GM12864 (cell line): ENCODE measurements around the gene MICAL3.

Experiments used
- DNase-seq: peaks from one replicate; pipeline ENCODE4 v3.0.0-alpha.2; 2011; ENCODE audit warnings: low read depth
- H3K4me3 ChIP-seq: 2 replicates; pipeline ENCODE4 v1.5.1; 2011; ENCODE audit warnings: mild to moderate bottlenecking, low read depth, low read length, control low read depth
- CTCF ChIP-seq: IDR thresholded peaks from 2 replicates; pipeline ENCODE4 v1.5.1; 2011; ENCODE audit warnings: low read depth, mild to moderate bottlenecking, moderate library complexity, low read length, control low read depth, inconsistent platforms; ENCODE audit errors: missing control alignments

MICAL3 gene

GRCh38 chr22:17954860-17955587 lies 69.3 kb downstream of the MICAL3 start:
- no peak overlapping the region for H3K4me3 ChIP-seq
- no peak for TF ChIP-seq CTCF
- DNase-seq, result no peak

GRCh38 chr22:17954200-17954859 lies 70.0 kb downstream of the MICAL3 start:
- no peak for DNase-seq
- TF ChIP-seq CTCF, result no peak
- H3K4me3 ChIP-seq, result no peak overlapping the region

GRCh38 chr22:17953147-17953546 lies 71.2 kb downstream of the MICAL3 start:
- no peak for DNase-seq
- no peak overlapping the region for H3K4me3 ChIP-seq
- no peak for TF ChIP-seq CTCF

GRCh38 chr22:17952273-17952801 lies 72.0 kb downstream of the MICAL3 start:
- no peak overlapping the region for H3K4me3 ChIP-seq
- DNase-seq, result no peak
- TF ChIP-seq CTCF, result no peak

GRCh38 chr22:17951315-17951714 lies 73.0 kb downstream of the MICAL3 start:
- TF ChIP-seq CTCF, result no peak
- no peak for DNase-seq
- H3K4me3 ChIP-seq, result no peak overlapping the region

- no peak for TF ChIP-seq CTCF
- no peak overlapping the region for H3K4me3 ChIP-seq
- DNase-seq, result no peak
Measured at GRCh38 chr22:17950651-17951214, 73.6 kb downstream of the MICAL3 start.
